T-helper 22 cell (primary cell): Measurements from ENCODE around the gene KLF3.

Experiments used
- DNase-seq: peaks from one replicate; pipeline ENCODE4 v3.0.0-alpha.2; 2020; ENCODE audit warnings: low read depth

KLF3 gene

DNA sequence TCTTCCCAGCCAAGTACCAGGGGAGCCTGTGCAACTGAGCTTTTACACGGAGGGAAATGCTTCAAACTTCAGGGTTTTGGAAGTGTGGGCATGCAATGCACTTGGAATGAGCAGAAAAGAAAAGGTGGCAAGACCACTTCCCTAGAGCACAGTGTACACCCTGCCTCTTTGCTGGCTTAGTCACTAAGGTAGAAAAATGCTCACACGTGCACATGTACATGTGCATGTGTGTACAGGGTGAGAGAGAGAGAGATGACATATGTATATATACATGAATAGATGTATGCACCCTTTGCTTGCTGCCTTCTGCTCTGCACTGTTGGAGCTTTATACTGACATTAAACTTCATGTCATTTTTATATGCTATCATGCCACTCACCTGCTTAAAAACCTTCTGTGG, 7.9 kb upstream of the KLF3 start:
- DNase-seq, result no peak

DNA sequence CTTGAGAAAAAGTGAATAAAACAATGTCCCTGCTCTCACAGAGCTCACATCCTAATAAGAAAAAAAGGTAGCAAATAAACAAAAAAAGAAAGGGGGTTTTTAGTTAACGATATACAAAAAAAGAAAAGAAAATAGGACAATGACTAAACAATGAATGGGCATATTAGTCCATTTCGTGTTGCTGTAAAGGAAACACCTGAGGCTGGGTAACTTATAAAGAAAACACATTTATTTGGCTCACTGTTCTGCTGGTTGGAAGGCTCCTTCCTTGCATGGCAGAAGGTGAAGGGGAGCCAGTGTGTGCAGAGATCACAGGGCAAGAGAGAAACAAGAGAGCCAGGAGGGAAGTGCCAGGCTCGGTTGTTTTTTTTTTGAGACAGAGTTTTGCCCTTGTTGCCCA, 4.7 kb upstream of the KLF3 start:
- DNase-seq, result no peak

DNA sequence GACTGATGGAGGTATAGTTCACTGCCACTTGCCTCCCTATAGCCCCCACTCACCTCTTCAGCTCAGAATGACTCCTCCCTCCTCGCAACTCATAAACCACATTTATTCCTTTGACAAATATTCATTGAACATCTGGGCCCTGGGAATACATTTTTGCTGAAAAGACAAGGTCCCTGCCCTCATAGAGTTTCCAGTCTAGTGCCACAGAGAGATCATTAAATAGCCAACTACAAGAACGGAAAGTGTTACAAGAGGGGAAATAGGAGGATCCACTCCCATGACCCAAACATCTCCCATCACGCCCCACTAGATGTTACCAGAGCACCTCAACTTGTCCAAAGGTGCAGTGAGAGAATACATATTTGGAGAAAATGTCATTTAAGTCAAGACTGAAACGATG, 3.2 kb upstream of the KLF3 start:
- DNase-seq, result no peak

DNA sequence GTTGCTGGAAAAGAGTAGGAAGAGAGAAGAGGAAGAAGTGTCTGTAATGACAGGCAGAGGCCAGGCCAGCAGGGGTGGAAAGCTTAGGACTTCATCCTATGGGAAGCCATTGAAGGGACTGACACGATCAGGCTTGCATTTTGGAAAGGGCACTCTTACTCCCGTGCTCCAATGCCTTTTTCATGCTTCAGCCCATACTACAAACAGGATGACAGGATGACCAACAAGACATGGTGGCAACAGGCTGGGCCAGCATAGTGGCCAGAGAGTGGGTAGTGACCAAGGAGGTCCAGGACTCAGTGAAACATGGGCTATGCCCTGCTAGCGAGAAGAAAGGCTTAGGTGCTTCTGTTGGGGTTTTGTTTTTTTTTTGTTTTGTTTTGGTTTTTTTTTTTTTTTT, 2.6 kb upstream of the KLF3 start:
- no peak for DNase-seq

DNA sequence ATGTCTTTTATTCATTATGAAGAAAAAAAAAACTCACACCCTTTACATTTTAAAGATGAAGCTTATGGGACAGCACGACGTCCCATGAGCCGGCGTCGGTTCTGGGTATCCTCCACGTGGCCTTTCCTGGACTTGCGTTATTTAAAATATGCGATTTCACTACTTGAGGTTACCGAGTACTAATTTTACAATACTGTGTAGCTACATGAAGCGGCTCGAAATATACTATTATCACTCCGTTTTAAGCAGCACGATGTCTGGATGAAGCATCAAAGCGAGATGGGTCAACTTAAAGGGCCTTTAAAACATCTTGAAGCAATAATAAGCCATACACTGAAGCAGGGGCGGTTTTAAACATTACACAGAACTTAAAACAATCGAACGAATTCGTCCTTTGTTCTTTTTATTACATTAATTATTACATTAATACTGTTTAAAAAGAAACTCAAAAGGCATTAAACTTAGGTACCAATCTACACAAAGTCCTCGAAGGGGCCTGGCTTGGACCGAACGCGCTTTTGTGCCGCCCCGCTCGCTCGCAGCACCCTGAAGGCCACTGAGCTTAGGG, 1.4 kb upstream of the KLF3 start:
- no peak for DNase-seq

DNA sequence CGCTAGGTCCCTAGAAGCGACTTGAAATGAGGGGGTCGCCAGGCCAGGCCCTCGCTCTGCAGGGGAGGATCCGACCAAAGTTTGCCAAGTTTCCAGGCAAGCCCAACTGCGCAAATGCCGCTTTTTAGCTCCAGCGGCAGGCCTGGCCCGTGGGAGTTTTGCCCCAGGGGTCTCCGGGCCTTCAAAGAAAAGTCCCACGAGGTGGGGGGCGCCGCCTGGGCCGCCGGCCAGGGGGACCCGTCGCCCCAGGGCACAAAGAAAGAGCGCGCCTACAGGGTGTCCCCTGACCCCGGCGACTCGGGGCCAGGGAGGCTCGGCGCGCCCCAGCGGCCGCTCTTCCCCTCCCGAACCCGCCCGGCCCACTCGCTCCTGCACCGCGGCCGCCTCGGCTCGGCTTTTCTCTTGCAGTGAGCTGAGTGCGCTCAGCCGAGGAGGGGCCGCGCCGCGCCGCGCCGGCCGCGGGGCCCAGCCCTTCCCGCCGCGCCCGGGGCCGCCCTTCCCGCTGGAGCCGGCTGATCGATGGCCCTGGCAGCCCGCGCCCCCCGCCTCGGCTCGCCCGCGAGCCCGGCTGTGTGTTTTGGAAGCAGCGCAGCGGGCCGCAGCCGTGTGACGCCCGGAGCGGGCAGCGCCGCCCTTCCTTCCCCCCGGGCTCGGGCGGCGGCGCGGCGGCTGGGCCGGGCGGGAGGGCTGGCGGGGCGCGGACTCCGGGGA, 754 bp upstream of the KLF3 start:
- DNase-seq, result no peak

DNA sequence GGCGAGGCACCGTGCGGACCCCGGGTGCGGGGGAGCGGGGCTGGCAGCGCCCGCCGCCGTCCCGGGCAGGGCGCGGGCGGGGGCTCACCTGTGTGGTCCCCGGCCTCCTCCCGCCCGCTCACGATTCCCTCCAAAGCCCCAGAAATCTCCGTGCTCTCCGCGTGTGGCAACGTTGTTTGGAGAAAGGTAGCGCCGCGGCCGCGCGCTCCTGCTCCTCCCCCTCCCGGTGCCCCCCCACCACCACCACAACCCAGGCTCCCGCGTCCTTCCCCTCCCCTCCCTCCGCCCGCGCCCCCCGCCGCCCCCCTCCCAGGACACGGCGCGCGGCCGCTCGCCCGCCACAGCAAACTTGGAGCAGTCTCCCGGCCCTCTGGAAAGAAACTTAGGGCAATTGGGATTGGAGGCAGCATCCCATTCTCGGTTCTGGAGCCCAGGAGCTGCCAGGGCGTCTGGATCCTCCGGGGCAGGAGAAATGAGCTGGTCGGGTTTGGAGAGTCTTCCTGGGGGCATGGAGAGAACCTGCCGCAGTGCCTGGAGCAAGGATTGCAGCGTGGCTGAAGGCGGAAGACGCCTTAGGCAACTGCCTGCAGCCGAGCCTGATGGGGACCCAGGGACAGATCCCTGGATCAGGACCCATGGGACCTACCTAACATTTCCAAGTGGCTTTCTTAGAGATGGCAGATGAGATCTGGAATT, 855 bp downstream of the KLF3 start:
- peak; percentile 8 for DNase-seq

DNA sequence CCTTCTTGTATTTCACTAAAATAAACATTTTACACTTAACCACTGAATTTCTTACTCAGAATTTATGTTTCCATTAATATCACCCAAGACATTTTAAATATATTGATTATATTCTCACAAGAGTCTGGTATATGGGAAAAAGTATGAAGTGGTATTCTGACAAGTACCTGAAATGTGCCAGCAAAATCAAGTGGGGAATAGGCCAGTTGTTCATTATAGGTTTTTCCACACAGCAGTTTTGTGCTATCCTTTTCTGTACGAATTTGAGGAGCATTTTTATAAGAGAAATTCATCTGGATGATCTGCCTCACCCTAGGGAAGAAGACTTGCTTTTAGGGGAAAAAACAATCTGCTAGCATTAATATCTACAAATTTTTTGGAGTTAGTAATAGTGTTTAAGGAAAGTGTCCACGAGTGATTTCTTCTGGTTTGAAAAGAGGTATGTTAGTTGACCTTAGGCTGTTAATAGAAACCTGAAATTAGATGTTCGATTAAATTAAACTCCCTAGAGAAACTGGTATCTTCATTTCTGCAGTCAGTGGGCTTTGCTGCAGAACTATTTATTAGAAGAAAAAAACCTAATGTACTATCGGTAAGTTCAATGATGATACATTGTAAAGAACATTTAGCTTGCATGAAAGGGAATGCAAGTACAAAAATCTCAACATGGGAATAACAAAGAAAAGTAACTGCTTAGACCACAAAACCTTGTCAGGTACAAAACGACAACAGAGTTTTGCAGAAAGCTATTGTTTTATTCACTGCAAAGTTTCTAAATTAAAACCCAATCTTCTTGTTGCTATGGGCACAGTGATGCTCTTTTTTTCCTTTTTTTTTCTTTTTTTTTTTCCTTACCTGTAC, 1.8 kb downstream of the KLF3 start:
- no peak for DNase-seq

DNA sequence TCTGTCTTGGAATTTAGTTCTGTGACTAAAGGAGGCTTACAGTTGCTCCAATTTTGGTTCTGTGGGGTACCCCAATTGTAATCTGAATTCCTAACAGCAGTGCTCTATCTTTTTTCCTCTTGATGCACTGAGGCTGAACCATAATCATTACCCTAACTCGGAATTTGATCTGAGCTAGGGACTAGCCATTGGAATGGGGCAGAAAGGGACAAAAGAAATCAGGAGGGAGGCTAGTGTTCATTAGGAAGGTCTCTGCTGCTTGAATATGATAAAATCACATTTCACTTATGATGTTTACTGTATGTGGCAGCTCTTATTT, 2.7 kb downstream of the KLF3 start:
- no peak for DNase-seq

DNA sequence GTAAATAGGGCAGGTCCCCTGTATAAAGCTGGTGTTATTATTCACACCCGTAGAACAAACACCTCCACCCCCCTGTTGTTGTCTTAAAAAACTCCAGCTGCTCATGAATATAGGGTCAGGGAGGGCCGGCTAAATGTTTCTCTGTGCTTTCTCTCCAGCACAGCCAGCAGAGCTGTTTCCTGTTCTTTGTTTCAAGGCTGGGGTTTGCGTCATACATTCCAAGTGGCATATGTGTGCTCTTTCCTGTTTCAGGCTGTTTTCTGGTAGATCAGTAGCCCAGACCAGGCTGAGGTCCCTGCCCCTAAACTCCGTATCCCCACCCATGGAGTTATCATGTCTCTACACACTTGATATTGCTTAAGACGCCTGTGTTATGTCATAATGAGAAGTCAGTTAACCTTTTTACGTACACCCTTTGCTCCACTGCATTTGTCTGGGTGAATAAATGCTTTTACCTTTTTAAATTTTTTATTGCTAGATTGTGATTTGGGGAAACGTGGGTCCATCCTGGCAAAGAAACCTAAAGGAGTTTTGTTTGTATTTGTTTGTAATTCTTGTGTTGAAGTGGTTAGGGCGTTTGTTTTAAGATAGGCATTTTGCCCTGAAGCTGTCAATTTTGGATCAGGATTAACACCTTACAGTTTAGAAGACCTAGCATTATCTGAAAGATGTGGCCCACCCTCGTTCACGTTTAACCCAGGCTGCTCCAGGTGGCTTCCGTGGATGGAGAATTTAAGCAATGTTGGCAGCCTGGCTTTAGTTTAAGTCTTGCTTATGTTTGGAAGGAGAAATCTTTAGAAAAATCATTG, 3.3 kb downstream of the KLF3 start:
- DNase-seq, result peak; percentile 66

DNA sequence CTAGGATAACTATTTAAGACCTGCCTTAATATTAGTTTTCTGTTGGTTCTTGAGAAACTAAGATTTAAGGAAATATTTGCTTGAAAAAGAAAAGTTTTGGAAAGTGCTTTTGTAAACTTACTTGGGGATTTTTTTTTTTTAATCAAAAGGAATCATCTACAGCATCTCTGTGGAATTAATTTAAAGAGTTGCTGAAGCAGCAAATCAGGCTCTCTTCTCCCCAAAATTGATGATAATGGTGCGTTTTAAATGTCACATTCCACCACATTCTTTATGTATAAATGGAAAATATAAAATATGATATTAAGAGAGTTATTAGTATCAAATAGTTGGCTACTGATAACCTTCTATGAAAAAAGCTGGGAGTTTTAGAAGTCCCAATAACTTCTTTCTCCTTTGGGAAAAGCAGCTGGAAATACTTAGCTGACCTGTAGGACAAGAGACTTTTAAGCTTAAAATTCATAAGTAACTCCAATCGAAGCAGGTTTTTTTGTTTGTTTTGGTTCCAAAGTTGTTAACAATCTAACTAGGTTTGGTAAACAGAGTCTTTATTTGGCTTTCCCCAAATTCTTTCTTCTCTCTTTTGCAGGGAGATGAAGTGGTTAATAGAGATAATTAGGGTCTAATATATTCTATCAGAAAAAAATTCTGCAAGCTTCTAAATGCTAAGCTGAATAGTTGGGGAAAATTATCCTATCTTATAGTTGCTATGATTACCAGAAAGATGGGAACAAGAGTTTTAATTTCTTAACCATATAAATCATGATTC, 4.4 kb downstream of the KLF3 start:
- DNase-seq, result no peak

DNA sequence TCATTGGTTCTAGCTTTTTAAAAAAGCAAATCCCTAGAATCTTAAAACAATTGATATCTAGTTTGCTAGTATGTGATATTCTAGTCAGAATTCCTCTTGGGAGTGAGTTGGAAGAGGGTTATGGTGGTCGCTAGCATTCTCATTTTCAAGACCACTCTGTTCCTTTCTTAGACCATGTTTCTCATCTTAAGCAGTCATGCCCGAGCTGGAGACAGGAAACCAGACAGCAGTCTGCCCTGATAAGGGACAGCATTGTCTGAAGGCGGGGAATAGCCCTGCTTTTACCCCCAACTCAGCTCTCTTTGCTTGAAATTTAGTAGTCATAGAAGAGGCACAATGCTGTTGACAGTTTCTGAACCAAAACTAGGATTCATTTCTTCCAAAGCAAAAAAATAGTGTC, 5.2 kb downstream of the KLF3 start:
- no peak for DNase-seq

DNA sequence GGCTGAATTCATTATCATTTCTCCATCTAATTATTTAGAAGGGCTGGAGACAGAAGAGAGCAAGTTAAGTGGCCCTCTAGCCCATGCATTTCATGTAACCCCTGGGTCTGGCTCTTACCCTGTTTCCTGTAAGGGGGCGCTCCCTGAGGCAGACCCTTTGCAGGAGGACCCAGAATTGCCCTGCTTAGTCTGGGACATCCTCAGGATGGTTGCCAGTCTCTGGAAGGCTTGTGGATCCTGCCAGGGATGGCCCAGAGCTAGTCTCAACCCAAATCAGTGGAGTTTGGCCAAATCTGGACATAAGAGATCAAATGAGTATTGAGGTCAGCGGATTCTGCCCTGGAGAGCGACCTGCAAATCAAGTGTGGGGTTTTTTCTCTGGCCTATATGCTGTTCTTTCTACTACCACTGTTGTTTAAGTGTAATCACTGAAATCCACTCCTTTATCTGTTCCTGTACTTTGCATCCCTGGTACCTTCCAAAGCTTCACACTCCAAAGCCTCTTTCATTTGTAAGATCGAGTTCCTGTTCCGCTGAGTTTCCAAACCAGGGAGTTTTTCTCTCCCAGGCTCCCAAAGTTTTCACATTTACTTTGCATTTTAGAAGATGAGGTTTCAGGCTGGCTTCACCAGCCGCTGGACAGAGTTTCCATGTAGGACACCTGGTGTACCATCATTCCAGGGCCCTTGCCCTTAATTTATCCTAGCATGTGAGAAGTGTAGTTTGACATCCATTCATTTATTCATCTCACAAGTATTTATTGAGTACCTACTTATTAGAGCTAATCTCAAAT, 6.3 kb downstream of the KLF3 start:
- DNase-seq, result no peak

DNA sequence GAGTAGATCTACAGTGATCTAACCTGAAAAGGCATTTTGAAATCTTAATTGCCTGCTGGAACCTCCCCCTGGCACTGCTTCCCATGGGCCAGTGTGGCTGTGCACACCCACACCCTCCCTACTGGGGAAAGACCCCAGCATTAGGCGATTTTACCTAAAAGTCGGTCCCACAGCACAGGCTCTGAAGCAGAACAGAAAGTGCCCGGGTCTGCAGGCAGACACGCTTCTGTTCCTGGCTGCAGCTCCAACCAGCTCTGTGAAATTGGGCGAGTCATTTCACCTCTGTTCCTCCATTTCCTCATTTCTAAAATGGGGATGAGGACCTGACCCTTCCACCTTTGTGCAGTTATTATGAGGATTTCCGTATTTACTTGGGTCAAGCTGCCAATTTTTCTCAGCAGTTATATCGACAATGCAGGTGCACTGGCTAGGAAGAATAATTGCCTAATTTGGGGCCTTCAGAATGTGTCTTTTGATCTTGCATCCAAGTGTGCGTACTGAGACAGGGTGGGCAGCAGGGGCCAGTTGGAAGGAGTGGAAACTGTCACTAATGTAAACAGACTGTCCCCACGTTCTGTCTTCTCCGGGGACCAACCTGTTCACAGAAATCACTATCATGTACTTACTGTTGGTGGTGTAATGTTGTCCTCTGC, 7.1 kb downstream of the KLF3 start:
- DNase-seq, result no peak

DNA sequence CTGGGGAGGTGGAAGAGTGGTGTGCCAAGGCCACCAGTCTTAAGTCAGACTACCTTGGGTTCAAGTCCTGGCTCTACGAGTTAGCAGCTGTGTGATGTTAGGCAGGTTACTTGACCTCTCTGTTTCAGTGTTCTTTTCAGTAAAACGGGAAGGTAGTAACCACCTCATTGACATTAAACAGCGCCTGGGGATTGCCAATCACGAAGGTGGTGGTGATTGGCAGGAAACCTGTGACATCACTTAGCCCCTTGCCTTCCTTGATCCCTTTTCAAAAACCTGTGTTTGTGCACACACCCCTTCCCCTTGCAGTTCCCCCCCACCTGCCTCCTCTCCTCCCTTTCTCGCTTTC, 7.6 kb downstream of the KLF3 start:
- DNase-seq, result no peak

DNA sequence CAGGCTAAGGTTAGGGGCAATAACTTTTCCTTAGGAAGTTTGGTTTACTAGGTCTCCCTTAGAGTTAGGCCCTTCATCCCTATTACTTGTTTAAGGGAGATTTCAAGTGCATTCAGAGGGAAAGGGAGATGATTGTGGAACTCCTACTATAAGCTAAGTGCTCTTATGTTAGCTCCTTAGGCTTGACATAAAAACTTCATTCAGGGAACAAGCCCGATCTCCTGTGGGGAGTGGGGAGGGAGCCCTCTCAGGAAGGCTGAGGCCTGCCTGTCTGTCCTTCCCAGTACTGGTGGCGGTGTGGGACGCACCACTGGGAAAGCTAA, 8.0 kb downstream of the KLF3 start:
- DNase-seq, result no peak

DNA sequence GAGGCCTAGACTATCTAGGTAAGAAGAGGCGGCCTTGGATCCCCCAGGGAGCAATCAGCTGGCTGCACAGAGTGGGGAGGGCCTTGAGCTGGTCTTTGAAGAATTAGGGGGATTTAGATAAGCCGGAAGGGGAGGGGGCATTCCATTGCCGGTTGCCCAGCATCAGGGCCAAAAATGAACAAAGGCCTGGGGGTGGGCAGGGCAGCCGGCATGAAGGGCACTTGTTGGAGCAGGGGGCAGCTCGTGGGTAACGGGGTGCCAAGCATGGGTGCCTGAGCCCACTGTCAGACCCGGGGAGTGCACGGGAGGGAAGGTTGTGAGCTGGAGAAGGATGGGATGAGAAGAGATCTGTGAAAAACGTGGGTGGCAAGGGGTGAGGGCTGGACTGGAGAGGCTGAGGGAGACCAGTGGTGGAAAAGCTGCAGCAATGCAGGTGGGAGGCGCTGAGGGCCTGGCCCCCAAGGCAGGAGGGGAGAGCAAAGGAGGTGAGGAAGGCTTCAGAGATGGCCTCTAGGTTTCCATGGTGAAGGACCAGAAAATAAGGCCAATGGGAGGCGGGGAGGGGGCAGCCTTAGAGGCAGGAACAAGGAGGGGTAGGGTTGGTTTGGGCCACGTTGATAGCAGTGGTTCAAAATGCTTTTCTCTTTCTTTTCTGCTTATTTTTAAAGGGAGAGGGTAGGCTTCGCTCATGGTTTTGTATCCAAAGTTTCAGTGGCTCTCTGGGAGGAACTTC, 8.6 kb downstream of the KLF3 start:
- no peak for DNase-seq

DNA sequence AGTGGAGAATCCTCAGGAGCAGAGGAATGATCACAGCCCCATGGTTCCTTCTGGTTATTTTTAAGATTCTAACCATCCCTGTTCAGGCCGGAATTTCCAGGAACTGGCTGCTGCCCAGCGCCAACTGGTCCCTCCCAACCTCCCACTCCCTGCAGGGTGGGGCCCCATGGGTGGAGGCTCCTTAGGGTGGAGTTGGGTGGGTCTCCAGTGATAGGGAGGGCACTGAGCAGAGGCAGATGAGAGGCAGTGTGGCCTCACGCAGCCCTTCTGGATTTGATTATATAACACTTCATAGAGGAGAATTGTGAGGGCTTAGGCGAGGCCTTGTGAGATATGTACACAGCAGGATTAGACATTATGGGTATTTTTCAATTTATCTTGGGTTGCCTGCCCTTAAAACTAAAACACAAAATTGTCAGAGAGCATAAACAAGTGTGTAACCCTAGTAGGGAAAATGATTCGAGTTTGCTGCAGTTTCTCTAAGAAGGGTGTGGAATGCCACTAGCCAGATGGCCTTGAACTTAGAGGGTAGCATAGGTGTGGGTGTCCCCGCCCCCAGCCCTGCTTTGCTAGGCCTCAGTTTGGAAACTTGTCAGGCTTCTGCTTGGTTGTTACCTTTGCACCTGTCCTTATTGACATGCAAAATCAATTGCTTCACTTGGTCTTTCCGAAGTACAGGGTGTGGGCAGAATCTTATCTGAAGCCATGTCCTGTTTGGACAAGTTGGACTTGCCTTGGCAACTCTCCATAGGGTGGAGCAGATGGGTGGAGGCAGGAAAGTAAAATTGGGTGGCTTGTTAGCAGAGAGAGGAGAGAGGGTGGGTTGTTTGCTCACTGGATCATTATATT, 9.4 kb downstream of the KLF3 start:
- no peak for DNase-seq
